ENCODE results near the gene WDR64. TPM values are rescaled to one million over a fixed set of nuclear protein-coding genes. Genes with fewer than 3 reads are reported as not detected.

WDR64 gene
- polyA plus RNA-seq, 1 donor from 2014 or later: 0.21 TPM

- TF ChIP-seq POLR2AphosphoS5 (IDR thresholded peaks at IDR 0.05) (no peak), REST (IDR thresholded peaks at IDR 0.05; ENCODE audit: borderline replicate concordance) (no peak), EZH2 (IDR thresholded peaks at IDR 0.05; ENCODE audit: borderline replicate concordance, insufficient read depth, low read length, poor library complexity, severe bottlenecking) (no peak), TAF1 (IDR thresholded peaks at IDR 0.05; ENCODE audit: low read depth) (no peak), EP300 (conservative IDR thresholded peaks at IDR 0.05; ENCODE audit: poor library complexity, severe bottlenecking) (no peak), CTCF (IDR thresholded peaks at IDR 0.05; ENCODE audit: poor library complexity, severe bottlenecking) (no peak), MXI1 (conservative IDR thresholded peaks at IDR 0.05; ENCODE audit: poor library complexity, severe bottlenecking) (no peak), RAD21 (conservative IDR thresholded peaks at IDR 0.05) (no peak), SMC3 (conservative IDR thresholded peaks at IDR 0.05; ENCODE audit: poor library complexity) (no peak)
- Histone ChIP-seq H3K9me3 (ENCODE audit: low read length) (no peaks in the 10 kb centered on the region), H2AFZ (ENCODE audit: low read depth, low read length) (no peak overlapping the region), H3K9me2 (ENCODE audit: insufficient read depth, low read length) (no peaks in the 10 kb centered on the region), H3K27ac (ENCODE audit: low read length) (no peak overlapping the region), H3K79me2 (replicated peaks; ENCODE audit: insufficient read depth, low read length) (no peaks in the 10 kb centered on the region), H3K4me3 (ENCODE audit: low read length) (no peak overlapping the region), H3K9ac (ENCODE audit: low read length) (no peak overlapping the region), H4K20me1 (ENCODE audit: insufficient read depth) (no peaks in the 10 kb centered on the region), H3K36me3 (ENCODE audit: insufficient read depth, low read length) (no peaks in the 10 kb centered on the region), H3K4me2 (ENCODE audit: low read length) (no peak overlapping the region), H3K27me3 (ENCODE audit: insufficient read depth, low read depth, low read length) (no peaks in the 10 kb centered on the region), H3F3A (ENCODE audit: insufficient read depth, low read length, poor library complexity, severe bottlenecking) (no peaks in the 10 kb centered on the region)
Measured at GRCh38 chr1:241787691-241788090, 135.6 kb downstream of the WDR64 start.

- Histone ChIP-seq H3K4me2 (ENCODE audit: low read length) (no peak overlapping the region), H3K36me3 (ENCODE audit: insufficient read depth, low read length) (no peaks in the 10 kb centered on the region), H3K27me3 (ENCODE audit: insufficient read depth, low read depth, low read length) (no peaks in the 10 kb centered on the region), H3K27ac (ENCODE audit: low read length) (no peak overlapping the region), H3F3A (ENCODE audit: insufficient read depth, low read length, poor library complexity, severe bottlenecking) (no peaks in the 10 kb centered on the region), H3K9ac (ENCODE audit: low read length) (no peak overlapping the region), H4K20me1 (ENCODE audit: insufficient read depth) (no peaks in the 10 kb centered on the region), H2AFZ (ENCODE audit: low read depth, low read length) (no peak overlapping the region), H3K4me3 (ENCODE audit: low read length) (no peak overlapping the region), H3K79me2 (replicated peaks; ENCODE audit: insufficient read depth, low read length) (no peaks in the 10 kb centered on the region), H3K9me2 (ENCODE audit: insufficient read depth, low read length) (no peaks in the 10 kb centered on the region), H3K9me3 (ENCODE audit: low read length) (no peaks in the 10 kb centered on the region)
- TF ChIP-seq SMC3 (conservative IDR thresholded peaks at IDR 0.05; ENCODE audit: poor library complexity): no peak
- no peak for TF ChIP-seq MXI1 (conservative IDR thresholded peaks at IDR 0.05; ENCODE audit: poor library complexity, severe bottlenecking)
- no peak for TF ChIP-seq EP300 (conservative IDR thresholded peaks at IDR 0.05; ENCODE audit: poor library complexity, severe bottlenecking)
- no peak for TF ChIP-seq CTCF (IDR thresholded peaks at IDR 0.05; ENCODE audit: poor library complexity, severe bottlenecking)
- TF ChIP-seq EZH2 (IDR thresholded peaks at IDR 0.05; ENCODE audit: borderline replicate concordance, insufficient read depth, low read length, poor library complexity, severe bottlenecking): no peak
- no peak for TF ChIP-seq RAD21 (conservative IDR thresholded peaks at IDR 0.05)
- no peak for TF ChIP-seq TAF1 (IDR thresholded peaks at IDR 0.05; ENCODE audit: low read depth)
- TF ChIP-seq REST (IDR thresholded peaks at IDR 0.05; ENCODE audit: borderline replicate concordance): no peak
- TF ChIP-seq POLR2AphosphoS5 (IDR thresholded peaks at IDR 0.05): no peak
Measured at GRCh38 chr1:241789061-241789460, 137.0 kb downstream of the WDR64 start.

Measured in neural cell (in vitro differentiated cells).